CD4-positive, alpha-beta T cell treated with Interleukin-1 beta for 1 hour (primary cell): ENCODE measurements around the gene ADCYAP1R1.
A peak's percentile ranks its signal among the peaks of the same experiment; 100 is the strongest.

Experiments
- DNase-seq, 2 donors: peaks; one replicate each; pipeline ENCODE4 v3.0.0-alpha.2; 2020 to 2022

ADCYAP1R1 gene

DNA sequence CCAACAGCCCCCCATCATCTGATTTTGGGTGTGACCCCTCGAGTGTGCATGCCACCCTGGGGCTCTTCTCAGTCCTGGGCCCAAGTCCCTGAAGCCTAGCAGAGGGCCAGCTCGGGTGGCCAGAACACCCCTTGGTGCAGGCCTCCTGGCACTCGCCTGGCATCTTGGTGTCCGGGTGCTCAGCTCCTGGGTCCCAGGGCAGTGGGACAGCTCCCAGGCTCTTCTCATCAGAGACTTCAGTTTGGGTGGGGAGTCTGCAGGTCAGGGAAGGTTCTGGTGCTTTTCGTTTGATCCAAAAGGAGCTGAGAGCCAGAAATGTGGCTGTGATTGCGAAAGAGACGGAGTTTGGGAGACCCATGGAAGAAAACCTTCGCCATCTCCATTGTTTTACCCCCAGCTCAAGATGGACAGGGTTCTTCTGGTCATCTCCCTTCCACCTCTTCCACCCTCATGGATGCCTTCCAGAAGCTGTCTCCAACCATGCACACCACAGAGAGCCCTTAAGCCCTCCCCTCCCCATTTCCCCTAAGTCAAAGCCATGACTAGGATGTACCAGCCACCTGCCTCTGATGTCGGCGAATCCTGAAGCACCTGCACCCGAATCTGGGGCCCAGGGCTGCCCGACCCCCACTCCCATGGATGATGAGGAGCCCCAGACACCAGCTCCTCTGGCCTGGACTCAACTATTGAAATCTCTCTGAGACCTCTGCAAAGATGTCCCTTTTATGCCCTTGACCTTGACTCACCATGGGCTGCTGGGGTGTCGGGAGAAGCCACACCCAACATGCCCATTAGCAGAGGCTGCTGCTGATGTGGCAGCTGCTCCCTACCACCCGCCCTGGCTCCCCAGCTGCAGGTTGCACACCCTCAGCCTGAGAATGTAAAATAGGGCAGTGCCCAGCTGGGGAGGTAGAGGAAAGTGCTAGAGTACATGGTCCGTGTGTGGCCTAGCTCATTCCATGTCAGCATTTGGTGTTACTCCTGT is 55.3 kb downstream of the ADCYAP1R1 start:
- DNase-seq: no peak

- DNase-seq: no peak
These were observed 56.1 kb downstream of the ADCYAP1R1 start for GRCh38 chr7:31108097-31108657.

DNA sequence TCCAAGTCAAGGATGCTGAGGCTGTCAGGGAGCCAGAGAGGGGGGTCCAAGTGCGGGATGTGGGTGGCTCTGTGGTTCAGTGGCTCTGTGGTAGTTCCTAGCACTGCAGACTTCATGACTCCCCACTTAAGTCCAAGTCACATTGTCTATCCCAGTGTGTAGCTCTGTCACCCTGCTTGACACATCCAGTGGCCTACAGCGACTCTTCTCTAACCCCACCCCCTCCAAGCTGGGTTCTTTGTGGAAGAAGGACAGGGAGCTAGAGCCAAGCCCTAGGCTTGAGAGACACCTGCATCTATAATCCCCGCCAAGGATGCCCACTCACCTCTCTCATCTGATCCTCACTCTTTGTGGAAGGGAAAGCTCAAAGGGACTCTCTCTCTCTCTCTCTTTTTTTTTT is 57.6 kb downstream of the ADCYAP1R1 start:
- no peak for DNase-seq

- no peak for DNase-seq
These were observed 58.4 kb downstream of the ADCYAP1R1 start for GRCh38 chr7:31110331-31111108.

GRCh38 chr7:31111109-31111451 is 59.0 kb downstream of the ADCYAP1R1 start:
- no peak for DNase-seq

DNA sequence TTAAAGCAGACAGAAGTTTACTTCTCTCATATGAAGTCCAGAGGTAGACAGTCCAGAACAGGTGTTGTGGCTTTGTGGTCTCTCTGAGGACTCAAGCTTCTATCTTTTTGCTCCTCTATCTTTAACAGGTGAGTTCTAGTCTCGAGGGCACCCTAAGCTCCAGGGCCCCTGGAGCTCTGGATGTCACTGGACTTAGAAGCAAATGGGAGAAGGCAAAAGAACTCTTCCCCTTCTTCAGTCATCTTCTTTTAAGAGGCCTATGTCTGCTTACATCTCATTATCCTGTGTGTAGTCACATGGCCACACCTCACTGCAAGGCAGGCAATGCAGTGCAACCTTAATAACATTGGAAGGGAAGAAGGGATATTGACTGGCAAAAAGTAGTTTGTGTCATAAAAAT is 61.6 kb downstream of the ADCYAP1R1 start:
- DNase-seq: no peak

DNA sequence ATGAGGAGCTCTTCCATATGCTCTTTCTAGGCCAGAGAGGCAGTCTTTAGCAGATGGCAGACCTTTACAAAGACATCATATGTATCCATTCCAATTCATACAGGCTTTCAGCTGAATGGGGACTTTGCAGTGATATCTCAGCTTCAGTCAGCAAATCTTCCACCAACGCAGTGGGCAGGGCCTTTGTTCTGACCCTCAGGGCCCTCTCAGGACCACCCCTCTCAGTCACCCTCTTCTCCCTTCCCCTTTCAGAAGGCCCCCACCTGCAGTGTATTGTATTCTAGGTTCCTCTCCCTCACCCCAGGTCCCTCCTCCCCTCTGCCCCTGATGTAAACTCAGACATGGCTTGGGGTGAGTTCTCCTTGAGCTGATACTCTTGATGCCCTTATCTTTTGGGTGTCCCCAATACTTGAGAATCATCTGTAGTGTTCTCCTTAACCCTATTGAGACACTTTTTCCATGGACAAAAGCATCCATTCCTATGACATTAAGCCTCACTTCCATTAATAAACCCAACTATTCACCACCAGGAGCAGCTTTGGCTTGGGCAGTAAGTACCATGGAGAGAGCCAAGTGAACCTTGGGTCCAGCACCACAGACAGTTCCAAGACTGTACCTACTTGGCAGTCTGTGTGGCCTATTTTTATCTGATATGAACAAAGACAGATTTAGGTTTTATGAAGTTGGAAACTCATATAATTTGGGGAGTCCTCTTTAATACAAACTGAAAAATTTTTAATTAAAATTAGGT is 62.7 kb downstream of the ADCYAP1R1 start:
- DNase-seq: no peak

DNA sequence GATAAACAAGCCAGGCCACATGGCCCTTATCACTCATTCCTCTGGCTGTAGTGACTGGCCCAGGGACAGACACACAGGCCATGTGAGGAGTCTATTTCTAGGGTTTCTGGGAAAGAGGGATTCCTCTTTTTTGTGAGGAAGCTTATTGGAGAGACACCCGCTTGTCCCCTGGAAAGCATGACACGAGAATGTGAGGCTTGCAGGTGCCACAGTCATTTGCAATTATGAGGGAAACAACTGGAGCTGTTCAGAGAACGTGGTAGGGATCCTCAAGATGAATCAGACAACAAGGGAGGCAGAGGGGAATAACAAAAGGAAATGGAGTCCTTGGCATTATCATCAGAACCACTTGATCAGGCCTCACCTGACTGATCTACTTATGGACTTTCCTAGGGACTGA is 64.5 kb downstream of the ADCYAP1R1 start:
- DNase-seq: no peak

- no peak for DNase-seq
These were observed 67.1 kb downstream of the ADCYAP1R1 start for GRCh38 chr7:31119249-31119648.

DNA sequence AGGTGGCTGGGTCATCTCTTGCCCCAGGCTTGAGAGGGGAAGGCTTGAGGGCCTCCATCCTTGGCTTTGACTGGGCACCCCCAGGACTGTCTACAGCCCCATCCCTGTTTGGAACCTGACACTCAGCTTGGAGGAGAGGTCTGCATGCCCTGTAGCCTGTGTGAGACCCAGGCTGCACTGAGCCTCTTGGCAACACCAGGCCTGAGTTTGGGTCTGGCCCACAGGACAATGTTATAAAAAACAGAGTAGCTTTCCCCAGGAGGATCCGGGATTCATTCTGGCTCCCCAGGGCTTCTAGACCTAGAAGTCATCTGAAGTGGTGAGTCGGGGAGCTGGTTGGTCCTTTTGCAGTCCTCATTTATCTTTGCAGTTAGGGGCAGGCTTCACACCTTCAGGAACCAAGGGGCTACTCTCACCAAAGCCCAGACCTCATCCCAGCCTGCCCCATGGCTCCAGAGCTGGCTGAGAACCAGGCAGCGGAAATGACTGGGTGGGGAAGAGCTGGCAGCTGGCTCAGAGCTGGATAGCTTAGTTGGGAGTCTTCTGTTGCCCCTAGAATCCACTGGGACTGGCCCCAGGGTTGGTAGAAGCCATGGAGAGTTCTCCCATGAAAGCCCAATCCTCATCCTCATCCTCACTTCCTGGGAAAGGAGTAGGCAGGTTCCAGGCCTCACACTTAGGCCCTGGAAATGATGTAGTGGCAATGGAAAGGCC is 68.8 kb downstream of the ADCYAP1R1 start:
- DNase-seq: no peak

DNA sequence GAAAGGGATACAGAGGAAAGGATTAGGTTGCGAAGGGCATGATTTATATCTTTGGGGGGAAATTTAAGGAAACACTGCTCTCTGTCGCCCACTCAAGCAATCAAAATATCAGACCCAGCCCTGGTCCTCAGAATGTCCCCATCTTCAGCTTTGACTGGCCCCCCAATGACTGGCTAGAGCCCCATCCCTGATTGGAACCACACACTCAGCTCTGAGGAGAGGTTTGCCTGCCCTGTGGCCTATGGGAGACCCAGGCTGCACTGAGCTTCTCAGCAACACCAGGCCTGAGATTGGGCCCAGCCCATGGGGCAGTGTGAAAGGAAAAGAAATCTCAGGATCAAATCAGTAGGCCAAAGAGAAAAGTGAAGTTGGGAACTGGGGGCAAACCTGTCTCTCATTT is 69.5 kb downstream of the ADCYAP1R1 start:
- no peak for DNase-seq

DNA sequence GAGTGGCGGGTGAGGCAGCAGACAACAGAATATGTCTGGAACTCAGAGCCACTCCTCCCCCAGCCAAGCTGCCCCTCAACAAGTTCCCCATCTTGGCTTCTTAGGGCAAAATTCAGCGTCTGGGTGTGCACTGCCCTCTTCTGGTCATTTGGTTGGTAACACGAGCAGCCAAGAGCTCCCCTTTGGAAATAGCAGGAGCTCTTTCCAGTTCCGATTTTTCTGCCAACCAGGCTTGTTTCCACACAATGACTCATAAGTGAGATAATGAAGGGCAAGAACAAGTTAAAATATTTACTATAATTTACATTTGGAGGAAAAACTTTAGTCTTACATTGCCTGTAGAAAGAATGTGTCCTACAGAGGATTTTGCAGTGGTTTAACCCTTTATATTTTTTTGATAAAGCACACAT is 70.5 kb downstream of the ADCYAP1R1 start:
- peak; percentile 25 to 30 for DNase-seq

- DNase-seq: no peak
These were observed 71.2 kb downstream of the ADCYAP1R1 start for GRCh38 chr7:31123321-31123720.

GRCh38 chr7:31123726-31124125 is 71.6 kb downstream of the ADCYAP1R1 start:
- DNase-seq: no peak

- DNase-seq: no peak
These were observed 73.1 kb downstream of the ADCYAP1R1 start for GRCh38 chr7:31125171-31125570.

- no peak for DNase-seq
These were observed 74.9 kb downstream of the ADCYAP1R1 start for GRCh38 chr7:31126976-31127375.

DNA sequence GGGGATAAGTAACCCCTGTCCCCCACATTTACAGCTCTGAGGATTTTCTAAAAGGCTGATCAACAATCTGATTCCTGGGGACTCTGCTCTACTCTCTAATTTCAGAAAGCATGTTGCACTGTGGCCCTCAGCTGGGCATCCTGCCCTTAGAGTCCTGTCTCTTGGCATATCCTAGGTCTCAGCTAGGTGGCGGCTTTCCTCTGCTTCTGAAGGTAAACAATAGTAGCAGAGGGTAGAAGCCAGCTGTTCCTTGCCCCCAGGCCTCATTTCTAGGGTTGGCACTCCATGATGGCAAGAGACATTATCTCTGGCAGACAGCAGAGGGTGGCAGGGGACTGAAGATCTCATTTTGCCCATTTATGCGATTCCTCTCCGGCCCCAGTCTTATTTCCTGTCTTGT is 77.0 kb downstream of the ADCYAP1R1 start:
- no peak for DNase-seq

- no peak for DNase-seq
These were observed 81.4 kb downstream of the ADCYAP1R1 start for GRCh38 chr7:31133497-31133896.

DNA sequence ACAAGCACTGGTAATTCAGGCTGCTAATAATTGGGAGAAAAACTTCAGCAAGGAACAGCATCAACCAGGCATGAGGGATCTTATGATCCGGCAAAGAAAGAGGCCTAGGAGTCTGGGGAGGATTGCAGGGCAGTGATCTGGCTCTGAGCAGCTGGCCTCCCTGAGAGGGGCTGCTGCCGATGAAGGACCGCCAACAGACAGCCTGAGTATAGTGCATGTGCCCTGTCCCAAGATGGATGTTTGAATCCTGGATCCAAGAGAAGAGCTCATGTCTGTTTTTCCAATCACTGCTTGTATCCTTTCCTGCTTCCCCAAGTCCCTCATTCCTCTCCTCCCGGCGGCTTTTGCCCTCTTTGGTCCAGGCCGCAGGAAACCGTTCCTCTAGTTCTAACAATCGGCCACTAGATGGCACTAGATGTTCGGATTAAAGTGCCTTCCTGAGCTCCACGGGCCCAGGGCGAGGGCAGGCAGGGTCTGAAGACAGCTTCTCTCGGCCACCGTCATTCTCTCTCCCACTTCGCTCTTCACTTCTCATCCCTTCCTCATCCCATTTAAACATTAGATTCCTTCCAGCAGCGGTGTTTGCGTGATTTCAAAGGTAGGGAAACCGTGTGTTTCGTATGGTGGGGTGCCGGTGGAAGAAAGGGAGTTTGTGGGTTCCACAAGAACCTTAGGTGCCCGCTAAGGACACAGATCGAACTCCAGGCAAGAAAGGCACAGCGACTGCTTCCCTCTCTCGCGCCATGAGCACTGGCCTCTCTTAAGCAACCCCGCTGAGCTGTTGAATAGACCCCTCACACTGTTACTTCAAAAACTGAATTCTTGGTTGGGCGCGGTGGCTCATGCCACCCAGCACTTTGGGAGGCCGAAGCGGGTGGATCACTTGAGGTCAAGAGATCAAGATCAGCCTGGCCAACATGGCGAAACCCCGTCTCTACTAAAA is 82.4 kb downstream of the ADCYAP1R1 start:
- peak; percentile 28 to 42 for DNase-seq

- no peak for DNase-seq
These were observed 85.1 kb downstream of the ADCYAP1R1 start for GRCh38 chr7:31137234-31137633.

DNA sequence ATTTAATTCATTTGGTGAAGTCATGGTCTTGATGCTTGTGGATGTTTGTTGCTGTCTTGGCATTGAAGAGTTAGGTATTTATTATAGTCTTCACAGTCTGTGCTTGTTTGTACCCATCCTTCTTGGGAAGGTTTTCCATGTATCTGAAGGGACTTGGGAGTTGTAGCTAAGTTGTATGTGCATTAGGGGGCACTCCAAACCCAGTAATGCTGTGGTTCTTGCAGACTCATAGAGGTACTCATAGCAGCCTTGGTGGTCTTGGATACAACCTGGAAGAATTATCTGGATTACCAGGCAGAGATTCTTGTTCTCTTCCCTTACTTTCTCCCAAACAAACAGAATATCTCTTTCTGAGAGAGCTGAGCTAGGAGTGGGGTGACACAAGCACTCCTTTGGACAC is 93.2 kb downstream of the ADCYAP1R1 start:
- no peak for DNase-seq
